Neural progenitor cell (in vitro differentiated cells): ENCODE results near the gene DTNB.

Experiments used
- EZH2 ChIP-seq: fragments of 200-600 bp; sonication (generic); IDR thresholded peaks from 2 replicates; pipeline ENCODE4 v1.6.1; 2017; ENCODE audit warnings: antibody characterized with exemption, mild to moderate bottlenecking, moderate library complexity
- TF ChIP-seq, protein P1 (sequence below): fragments of 200-600 bp; sonication (generic); IDR thresholded peaks from 2 replicates; pipeline ENCODE4 v1.5.1; 2017; ENCODE audit warnings: antibody characterized with exemption, mild to moderate bottlenecking

DNA sequence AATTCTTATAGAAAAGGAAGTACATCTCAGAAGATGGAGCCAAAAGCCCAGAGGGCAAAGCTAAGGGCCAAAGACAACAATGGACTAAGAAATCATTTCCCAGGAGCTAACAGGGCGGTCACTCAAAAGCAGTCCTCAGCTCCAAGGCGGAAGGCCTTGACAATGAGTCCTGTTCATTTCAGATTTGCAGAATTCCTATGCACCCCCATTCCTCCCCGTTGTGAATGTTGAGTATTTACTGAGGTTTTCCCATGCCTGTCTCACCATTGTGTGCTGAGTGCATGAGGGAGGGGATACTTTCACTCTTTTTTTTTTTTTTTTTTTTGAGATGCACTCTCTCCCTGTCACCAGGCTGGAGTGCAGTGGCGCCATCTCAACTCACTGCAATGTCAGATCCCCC lies 18.8 kb upstream of the DTNB start:
- TF ChIP-seq EZH2 = no peak
- TF ChIP-seq, protein P1, sequence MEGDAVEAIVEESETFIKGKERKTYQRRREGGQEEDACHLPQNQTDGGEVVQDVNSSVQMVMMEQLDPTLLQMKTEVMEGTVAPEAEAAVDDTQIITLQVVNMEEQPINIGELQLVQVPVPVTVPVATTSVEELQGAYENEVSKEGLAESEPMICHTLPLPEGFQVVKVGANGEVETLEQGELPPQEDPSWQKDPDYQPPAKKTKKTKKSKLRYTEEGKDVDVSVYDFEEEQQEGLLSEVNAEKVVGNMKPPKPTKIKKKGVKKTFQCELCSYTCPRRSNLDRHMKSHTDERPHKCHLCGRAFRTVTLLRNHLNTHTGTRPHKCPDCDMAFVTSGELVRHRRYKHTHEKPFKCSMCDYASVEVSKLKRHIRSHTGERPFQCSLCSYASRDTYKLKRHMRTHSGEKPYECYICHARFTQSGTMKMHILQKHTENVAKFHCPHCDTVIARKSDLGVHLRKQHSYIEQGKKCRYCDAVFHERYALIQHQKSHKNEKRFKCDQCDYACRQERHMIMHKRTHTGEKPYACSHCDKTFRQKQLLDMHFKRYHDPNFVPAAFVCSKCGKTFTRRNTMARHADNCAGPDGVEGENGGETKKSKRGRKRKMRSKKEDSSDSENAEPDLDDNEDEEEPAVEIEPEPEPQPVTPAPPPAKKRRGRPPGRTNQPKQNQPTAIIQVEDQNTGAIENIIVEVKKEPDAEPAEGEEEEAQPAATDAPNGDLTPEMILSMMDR = no peak
